Hematopoietic multipotent progenitor cell (in vitro differentiated cells): ENCODE measurements around the gene OVOL3. TPM values are rescaled to one million over a fixed set of nuclear protein-coding genes. Genes with fewer than 3 reads are reported as not detected.

Experiments used
- DNase-seq, 3 donors: peaks; one replicate each; pipeline ENCODE4 v3.0.0-alpha.2; 2011 to 2015; ENCODE audit warnings: low read depth in 2 of 3, low spot score in 2 of 3
- total RNA-seq: library from RNA; depleted of rRNA; stranded (reverse); fragments of >200 nt; gene quantifications from one replicate; pipeline ENCODE4 v1.2.3, GENCODE V29; 2012

OVOL3 gene
- total RNA-seq, 1 donor = not detected

DNA sequence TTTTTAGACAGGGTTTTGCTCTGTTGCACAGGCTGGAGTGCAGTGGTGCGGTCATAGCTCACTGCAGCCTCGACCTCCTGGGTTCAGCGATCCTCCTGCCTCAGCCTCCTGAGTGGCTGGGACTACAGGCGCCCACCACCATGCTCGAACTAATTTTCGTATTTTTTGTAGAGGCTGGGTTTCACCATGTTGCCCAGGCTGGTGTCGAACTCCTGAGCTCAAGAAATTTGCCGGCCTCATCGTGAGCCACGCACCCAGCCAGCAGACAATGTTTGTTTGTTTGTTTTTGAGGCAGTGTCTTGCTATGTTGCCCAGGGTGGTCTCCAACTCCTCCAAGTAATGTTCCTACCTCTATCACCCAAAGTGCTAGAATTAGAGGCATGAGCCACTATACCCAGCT is 42.2 kb downstream of the OVOL3 start:
- DNase-seq = no peak

DNA sequence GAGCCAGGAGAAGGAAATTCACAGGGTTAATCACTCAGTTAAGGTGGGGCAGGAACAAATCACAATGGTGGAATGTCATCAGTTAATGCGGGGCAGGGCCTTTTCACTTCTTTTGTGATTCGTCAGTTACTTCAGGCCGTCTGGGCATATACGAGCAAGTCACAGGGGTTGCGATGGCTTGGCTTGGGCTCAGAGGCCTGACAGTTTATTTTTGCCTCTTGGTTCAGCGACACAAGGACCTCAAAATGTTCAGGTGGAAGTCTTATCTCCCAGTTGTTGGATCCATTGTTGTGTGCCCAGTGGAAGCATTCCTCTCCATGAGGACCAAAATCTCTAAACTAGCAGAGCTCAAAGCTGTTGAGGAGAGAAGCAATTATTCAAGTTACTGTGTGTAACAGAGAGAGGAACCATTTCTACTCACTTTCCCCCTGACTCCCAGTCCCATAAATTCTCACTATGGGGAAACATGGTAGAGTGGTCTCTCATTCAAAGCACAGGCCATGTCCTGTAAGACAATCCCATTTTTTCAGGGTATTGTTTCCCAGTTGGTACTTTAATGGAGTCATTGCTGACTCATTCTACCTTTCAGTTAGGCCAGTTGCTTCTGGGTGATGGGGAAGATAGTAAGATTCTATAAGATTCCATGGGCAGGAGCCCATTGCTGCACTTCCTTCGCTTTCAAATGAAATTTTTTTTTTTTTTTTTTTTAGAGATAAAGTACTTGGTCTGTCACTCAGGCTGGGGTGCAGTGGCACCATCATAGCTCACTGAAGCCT is 50.1 kb downstream of the OVOL3 start:
- no peak for DNase-seq

Other genes with a start within 250 kb of the OVOL3 start
- not detected for gene APLP1, start 242.6 kb upstream of the OVOL3 start, total RNA-seq
- 50.1 TPM for gene NFKBID, start 210.6 kb upstream of the OVOL3 start, total RNA-seq
- 63.3 TPM for gene HCST, start 208.6 kb upstream of the OVOL3 start, total RNA-seq
- gene TYROBP, start 202.8 kb upstream of the OVOL3 start, total RNA-seq = 25.0 TPM
- gene LRFN3, start 174.8 kb upstream of the OVOL3 start, total RNA-seq = 2.4 TPM
- 34.7 TPM for gene SDHAF1, start 116.0 kb upstream of the OVOL3 start, total RNA-seq
- under 0.01 TPM for gene SYNE4, start 102.3 kb upstream of the OVOL3 start, total RNA-seq
- gene ALKBH6, start 96.9 kb upstream of the OVOL3 start, total RNA-seq = 13.7 TPM
- 13.7 TPM for gene CLIP3, start 78.3 kb upstream of the OVOL3 start, total RNA-seq
- gene THAP8, start 56.9 kb upstream of the OVOL3 start, total RNA-seq = 8.3 TPM
- 5.9 TPM for gene WDR62, start 56.2 kb upstream of the OVOL3 start, total RNA-seq
- 47.4 TPM for gene POLR2I, start 3.7 kb downstream of the OVOL3 start, total RNA-seq
- gene TBCB, start 4.3 kb downstream of the OVOL3 start, total RNA-seq = 198 TPM
- gene CAPNS1, start 28.9 kb downstream of the OVOL3 start, total RNA-seq = 573 TPM
- gene COX7A1, start 41.3 kb downstream of the OVOL3 start, total RNA-seq = not detected
- 3.2 TPM for gene ZNF565, start 103.5 kb downstream of the OVOL3 start, total RNA-seq
- gene ZNF146, start 104.0 kb downstream of the OVOL3 start, total RNA-seq = 24.0 TPM